ENCODE data around the gene STS.

The STS gene

DNA sequence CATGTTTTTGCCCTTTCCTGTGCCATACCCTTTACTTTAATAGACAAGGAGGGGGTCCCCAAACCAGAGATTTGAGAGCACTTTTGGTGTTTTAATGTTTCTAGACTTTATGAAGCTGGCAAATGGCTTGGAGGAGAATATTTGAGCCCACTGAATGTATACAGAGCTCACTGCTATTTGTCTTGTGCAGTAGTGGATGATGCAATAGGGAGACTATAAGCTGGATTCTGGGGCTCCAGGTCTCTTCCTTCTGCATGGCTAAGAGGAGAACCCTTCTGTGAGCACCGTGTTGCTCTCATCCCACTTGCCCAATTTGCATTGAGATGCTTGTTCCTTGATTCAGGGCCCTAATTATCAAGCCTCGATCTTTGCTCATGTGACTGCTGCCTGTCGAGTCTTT is 9.4 kb downstream of the STS start:
- 90% methylated on average over 3 of the region's 3 CpGs for WGBS (ENCODE audit: insufficient coverage)
- CTCF ChIA-PET: no interaction called here
- H3K9me3 ChIP-seq (ENCODE audit: control extremely low read depth in 1 of 5, control insufficient read depth in 4 of 5, insufficient read depth in 2 of 5, low read depth in 1 of 5, low read length in 4 of 5): no peaks in the 10 kb centered on the region

DNA sequence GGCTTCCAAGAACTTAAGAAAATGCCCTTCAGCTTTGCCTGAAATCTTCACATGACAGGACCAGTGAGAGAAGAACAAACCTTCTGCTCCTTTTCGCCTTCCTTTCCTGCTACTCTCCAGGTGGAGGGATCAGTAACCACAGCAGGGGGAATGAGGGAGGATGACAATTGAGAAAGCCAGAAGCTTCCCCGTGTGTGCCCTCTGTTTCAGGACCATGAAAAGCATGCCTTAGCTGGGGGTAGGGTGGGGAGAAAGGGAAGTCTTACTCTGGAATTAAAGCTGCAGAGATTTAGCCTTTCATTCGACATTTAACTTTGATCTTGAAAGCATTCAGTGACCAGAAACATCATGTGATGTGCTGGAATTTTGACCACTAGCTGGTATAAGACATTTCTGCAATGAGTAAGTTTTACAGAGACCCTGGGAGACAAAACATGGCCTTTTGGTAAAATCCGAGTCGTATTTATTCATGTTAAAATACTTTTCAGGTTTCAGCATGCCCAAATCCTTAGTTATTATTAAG is 11.0 kb downstream of the STS start:
- no peaks in the 10 kb centered on the region for H3K9me3 ChIP-seq (ENCODE audit: control extremely low read depth in 1 of 5, control insufficient read depth in 4 of 5, insufficient read depth in 2 of 5, low read depth in 1 of 5, low read length in 4 of 5)
- H3K27ac ChIP-seq (ENCODE audit: insufficient read depth in 1 of 2, low read depth in 1 of 2, low read length in 2 of 2, poor library complexity in 1 of 2, severe bottlenecking in 2 of 2): no peak overlapping the region
- no peaks in the 10 kb centered on the region for H3K4me1 ChIP-seq (ENCODE audit: control extremely low read depth in 1 of 4, control insufficient read depth in 4 of 4, insufficient read depth in 4 of 4, low read length in 3 of 4)
- ChIA-PET POLR2A (no interaction called here), CTCF (no interaction called here)
- no peak overlapping the region for H3K4me3 ChIP-seq (ENCODE audit: control insufficient read depth in 1 of 7, extremely low read depth in 1 of 7, insufficient read depth in 4 of 7, low read depth in 2 of 7, low read length in 6 of 7)
- no peak for DNase-seq
- H3K27me3 ChIP-seq (replicated peaks in 2 of 5; ENCODE audit: control insufficient read depth in 4 of 5, insufficient read depth in 5 of 5, low read length in 4 of 5): peaks cover 0 to 4% (median 0%) of the 10 kb centered on the region in 5 experiments
- H3K36me3 ChIP-seq (ENCODE audit: control insufficient read depth in 4 of 4, insufficient read depth in 4 of 4, low read length in 3 of 4): no peaks in the 10 kb centered on the region
- WGBS (ENCODE audit: insufficient coverage): 67% methylated on average over 2 of the region's 5 CpGs

More for the DNA sequence above, 9.4 kb downstream of the STS start:
- H3K27me3 ChIP-seq (replicated peaks in 2 of 5; ENCODE audit: control insufficient read depth in 4 of 5, insufficient read depth in 5 of 5, low read length in 4 of 5): peaks cover 0 to 4% (median 0%) of the 10 kb centered on the region in 5 experiments
- no peak overlapping the region for H3K4me3 ChIP-seq (ENCODE audit: control insufficient read depth in 1 of 7, extremely low read depth in 1 of 7, insufficient read depth in 4 of 7, low read depth in 2 of 7, low read length in 6 of 7)
- H3K36me3 ChIP-seq (ENCODE audit: control insufficient read depth in 4 of 4, insufficient read depth in 4 of 4, low read length in 3 of 4): no peaks in the 10 kb centered on the region
- POLR2A ChIA-PET: no interaction called here
- no peaks in the 10 kb centered on the region for H3K4me1 ChIP-seq (ENCODE audit: control extremely low read depth in 1 of 4, control insufficient read depth in 4 of 4, insufficient read depth in 4 of 4, low read length in 3 of 4)
- H3K27ac ChIP-seq (ENCODE audit: insufficient read depth in 1 of 2, low read depth in 1 of 2, low read length in 2 of 2, poor library complexity in 1 of 2, severe bottlenecking in 2 of 2): no peak overlapping the region
- DNase-seq: no peak

DNA sequence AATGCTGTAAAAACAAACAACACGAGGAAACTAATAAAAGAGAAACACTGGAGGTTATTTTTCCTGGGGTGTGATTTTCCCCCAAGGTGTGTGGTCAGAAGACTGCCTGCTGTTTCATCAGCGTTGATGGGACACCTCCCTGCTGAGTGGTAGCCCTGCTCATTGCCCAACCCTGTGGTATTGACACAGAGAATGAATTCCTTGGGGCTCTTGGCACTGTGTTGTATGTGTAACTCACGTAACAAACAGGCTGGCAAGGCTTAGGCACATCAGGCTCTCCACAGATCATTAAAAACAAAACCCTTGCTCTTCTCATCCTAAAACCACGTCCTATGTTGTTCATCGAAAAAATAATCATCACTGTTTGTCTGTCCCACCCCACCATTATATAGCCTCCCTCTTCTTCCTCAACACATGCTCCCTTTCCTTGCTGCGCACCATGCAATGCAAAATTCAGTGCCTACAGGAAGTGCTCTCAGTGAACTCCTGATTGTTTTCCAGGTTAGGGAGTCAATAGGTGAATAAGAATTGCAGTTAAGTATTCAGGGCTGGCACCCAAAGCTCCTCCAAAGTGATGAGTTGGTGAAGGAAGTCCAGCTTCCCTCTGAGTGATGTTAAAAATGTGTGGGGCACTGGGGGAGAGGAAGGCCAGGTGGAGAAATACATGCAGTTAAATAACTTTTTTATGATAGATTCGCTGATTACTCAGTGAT is 11.8 kb downstream of the STS start:
- Histone ChIP-seq H3K4me1 (ENCODE audit: control extremely low read depth in 1 of 4, control insufficient read depth in 4 of 4, insufficient read depth in 4 of 4, low read length in 3 of 4) (no peaks in the 10 kb centered on the region), H3K4me3 (ENCODE audit: control insufficient read depth in 1 of 7, extremely low read depth in 1 of 7, insufficient read depth in 4 of 7, low read depth in 2 of 7, low read length in 6 of 7) (no peak overlapping the region), H3K27me3 (replicated peaks in 2 of 5; ENCODE audit: control insufficient read depth in 4 of 5, insufficient read depth in 5 of 5, low read length in 4 of 5) (peaks cover 0 to 2% (median 0%) of the 10 kb centered on the region in 5 experiments), H3K9me3 (ENCODE audit: control extremely low read depth in 1 of 5, control insufficient read depth in 4 of 5, insufficient read depth in 2 of 5, low read depth in 1 of 5, low read length in 4 of 5) (no peaks in the 10 kb centered on the region), H3K27ac (ENCODE audit: insufficient read depth in 1 of 2, low read depth in 1 of 2, low read length in 2 of 2, poor library complexity in 1 of 2, severe bottlenecking in 2 of 2) (no peak overlapping the region), H3K36me3 (ENCODE audit: control insufficient read depth in 4 of 4, insufficient read depth in 4 of 4, low read length in 3 of 4) (no peaks in the 10 kb centered on the region)
- 92% methylated on average over 6 of the region's 7 CpGs for WGBS (ENCODE audit: insufficient coverage)
- ChIA-PET CTCF (no interaction called here), POLR2A (no interaction called here)
- no peak for DNase-seq

DNA sequence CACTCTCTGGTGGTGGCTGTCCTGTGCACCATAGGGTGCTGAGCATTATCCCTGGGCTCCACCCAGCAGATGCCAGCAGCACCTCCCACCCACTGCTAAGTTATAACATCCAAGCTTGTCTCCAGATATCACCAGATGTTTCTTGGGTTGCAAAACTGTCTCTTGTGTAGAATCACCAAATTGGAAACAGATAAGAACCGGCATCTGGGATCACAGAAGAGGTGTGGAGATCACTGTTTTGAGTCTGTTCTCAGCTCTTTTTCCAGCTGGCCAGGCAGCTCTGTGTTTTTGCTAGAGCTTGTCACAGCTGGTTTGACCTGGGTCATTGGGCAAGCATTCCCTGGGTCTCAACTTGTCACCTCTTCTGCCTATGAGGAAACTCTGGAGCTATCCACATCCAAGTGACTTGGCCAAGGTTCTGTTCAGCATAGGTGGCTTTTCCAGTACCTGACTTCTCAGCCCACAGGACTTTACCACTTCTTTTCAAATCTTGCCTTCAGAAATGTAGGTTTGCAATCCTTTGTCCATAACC is 15.7 kb downstream of the STS start:
- CTCF ChIA-PET: no interaction called here
- POLR2A ChIA-PET: no interaction called here
- DNase-seq: no peak
- no peak overlapping the region for H3K27ac ChIP-seq (ENCODE audit: insufficient read depth in 1 of 2, low read depth in 1 of 2, low read length in 2 of 2, poor library complexity in 1 of 2, severe bottlenecking in 2 of 2)
- H3K9me3 ChIP-seq (ENCODE audit: control extremely low read depth in 1 of 5, control insufficient read depth in 4 of 5, insufficient read depth in 2 of 5, low read depth in 1 of 5, low read length in 4 of 5): peaks cover 0 to 3% (median 0%) of the 10 kb centered on the region in 5 experiments
- no peak overlapping the region for H3K4me3 ChIP-seq (ENCODE audit: control insufficient read depth in 1 of 7, extremely low read depth in 1 of 7, insufficient read depth in 4 of 7, low read depth in 2 of 7, low read length in 6 of 7)
- WGBS (ENCODE audit: insufficient coverage): 78% methylated on average over 1 of the region's 1 CpG
- no peaks in the 10 kb centered on the region for H3K36me3 ChIP-seq (ENCODE audit: control insufficient read depth in 4 of 4, insufficient read depth in 4 of 4, low read length in 3 of 4)
- H3K27me3 ChIP-seq (replicated peaks in 2 of 5; ENCODE audit: control insufficient read depth in 4 of 5, insufficient read depth in 5 of 5, low read length in 4 of 5): no peaks in the 10 kb centered on the region
- H3K4me1 ChIP-seq (ENCODE audit: control extremely low read depth in 1 of 4, control insufficient read depth in 4 of 4, insufficient read depth in 4 of 4, low read length in 3 of 4): no peaks in the 10 kb centered on the region

DNA sequence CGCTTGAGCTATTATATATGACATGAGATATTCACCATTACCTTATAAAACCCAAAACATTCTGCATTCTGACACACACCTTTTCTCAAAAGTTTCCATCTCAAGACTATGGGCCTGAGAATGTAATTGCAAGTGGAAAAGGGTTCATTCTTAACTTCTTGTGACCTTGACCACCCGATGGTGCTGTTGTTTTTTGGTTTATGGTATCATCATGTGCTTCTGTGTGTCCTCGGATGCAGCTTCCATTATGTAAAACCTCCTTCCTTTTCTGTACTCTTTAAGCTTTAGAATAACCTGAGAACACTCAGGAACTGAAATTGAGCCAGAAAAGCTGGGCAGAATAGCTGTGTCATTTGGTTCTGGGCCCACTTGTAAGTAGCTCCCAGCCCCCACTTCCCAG is 16.7 kb downstream of the STS start:
- no peaks in the 10 kb centered on the region for H3K4me1 ChIP-seq (ENCODE audit: control extremely low read depth in 1 of 4, control insufficient read depth in 4 of 4, insufficient read depth in 4 of 4, low read length in 3 of 4)
- H3K9me3 ChIP-seq (ENCODE audit: control extremely low read depth in 1 of 5, control insufficient read depth in 4 of 5, insufficient read depth in 2 of 5, low read depth in 1 of 5, low read length in 4 of 5): peaks cover 0 to 7% (median 0%) of the 10 kb centered on the region in 5 experiments
- no peak overlapping the region for H3K27ac ChIP-seq (ENCODE audit: insufficient read depth in 1 of 2, low read depth in 1 of 2, low read length in 2 of 2, poor library complexity in 1 of 2, severe bottlenecking in 2 of 2)
- 90% methylated on average over 2 of the region's 3 CpGs for WGBS (ENCODE audit: insufficient coverage)
- no peaks in the 10 kb centered on the region for H3K27me3 ChIP-seq (replicated peaks in 2 of 5; ENCODE audit: control insufficient read depth in 4 of 5, insufficient read depth in 5 of 5, low read length in 4 of 5)
- ChIA-PET CTCF (no interaction called here), POLR2A (no interaction called here)
- H3K36me3 ChIP-seq (ENCODE audit: control insufficient read depth in 4 of 4, insufficient read depth in 4 of 4, low read length in 3 of 4): no peaks in the 10 kb centered on the region
- DNase-seq: no peak
- no peak overlapping the region for H3K4me3 ChIP-seq (ENCODE audit: control insufficient read depth in 1 of 7, extremely low read depth in 1 of 7, insufficient read depth in 4 of 7, low read depth in 2 of 7, low read length in 6 of 7)

DNA sequence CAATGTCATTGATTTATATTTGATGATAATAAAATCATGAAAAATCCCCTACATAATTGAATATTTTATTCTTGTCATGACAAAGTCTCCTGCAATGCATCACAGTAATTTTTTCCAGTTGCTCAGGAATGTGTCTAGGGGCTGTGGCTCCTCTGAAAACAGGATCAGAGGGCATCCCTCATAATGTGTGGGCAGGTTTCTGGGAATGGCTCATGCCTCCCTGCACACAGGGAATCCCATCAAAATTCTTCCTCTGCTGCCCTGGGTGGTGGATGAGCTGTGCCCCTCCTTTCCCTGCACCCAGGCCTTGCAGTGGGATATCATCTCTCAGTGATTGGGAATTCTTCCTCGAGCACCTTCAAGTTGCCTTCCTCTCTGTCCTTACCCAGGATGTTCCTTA is 20.9 kb downstream of the STS start:
- CTCF ChIA-PET: no interaction called here
- no peak overlapping the region for H3K27ac ChIP-seq (ENCODE audit: insufficient read depth in 1 of 2, low read depth in 1 of 2, low read length in 2 of 2, poor library complexity in 1 of 2, severe bottlenecking in 2 of 2)
- H3K4me1 ChIP-seq (ENCODE audit: control extremely low read depth in 1 of 4, control insufficient read depth in 4 of 4, insufficient read depth in 4 of 4, low read length in 3 of 4): no peaks in the 10 kb centered on the region
- no peaks in the 10 kb centered on the region for H3K36me3 ChIP-seq (ENCODE audit: control insufficient read depth in 4 of 4, insufficient read depth in 4 of 4, low read length in 3 of 4)
- POLR2A ChIA-PET: no interaction called here
- no peak overlapping the region for H3K4me3 ChIP-seq (ENCODE audit: control insufficient read depth in 1 of 7, extremely low read depth in 1 of 7, insufficient read depth in 4 of 7, low read depth in 2 of 7, low read length in 6 of 7)
- no CpG with 5 or more reads among the region's 1 CpG for WGBS (ENCODE audit: insufficient coverage)
- DNase-seq: no peak
- H3K9me3 ChIP-seq (ENCODE audit: control extremely low read depth in 1 of 5, control insufficient read depth in 4 of 5, insufficient read depth in 2 of 5, low read depth in 1 of 5, low read length in 4 of 5): peaks cover 0 to 7% (median 0%) of the 10 kb centered on the region in 5 experiments
- no peaks in the 10 kb centered on the region for H3K27me3 ChIP-seq (replicated peaks in 2 of 5; ENCODE audit: control insufficient read depth in 4 of 5, insufficient read depth in 5 of 5, low read length in 4 of 5)

DNA sequence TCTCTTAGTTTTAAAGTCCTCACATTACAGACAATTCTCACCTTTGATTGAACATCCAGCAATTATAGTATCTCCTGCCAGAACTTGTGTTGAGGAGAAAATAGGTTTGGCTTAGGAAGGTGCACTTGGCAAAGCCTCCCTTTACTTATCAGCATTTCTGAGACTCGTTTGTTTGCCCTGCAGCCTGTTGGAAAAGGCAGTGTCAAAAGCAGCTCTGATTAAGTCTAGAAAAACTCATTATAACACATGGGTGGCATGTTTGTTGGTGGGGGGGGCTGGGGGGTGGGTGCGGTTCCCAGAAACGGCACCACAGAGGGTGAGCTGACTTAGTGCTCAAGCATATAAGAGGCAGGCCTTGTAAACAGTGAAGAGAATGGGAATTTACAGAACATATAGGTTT is 22.1 kb downstream of the STS start:
- ChIA-PET CTCF (no interaction called here), POLR2A (no interaction called here)
- no peaks in the 10 kb centered on the region for H3K4me1 ChIP-seq (ENCODE audit: control extremely low read depth in 1 of 4, control insufficient read depth in 4 of 4, insufficient read depth in 4 of 4, low read length in 3 of 4)
- H3K27me3 ChIP-seq (replicated peaks in 2 of 5; ENCODE audit: control insufficient read depth in 4 of 5, insufficient read depth in 5 of 5, low read length in 4 of 5): no peaks in the 10 kb centered on the region
- H3K9me3 ChIP-seq (ENCODE audit: control extremely low read depth in 1 of 5, control insufficient read depth in 4 of 5, insufficient read depth in 2 of 5, low read depth in 1 of 5, low read length in 4 of 5): peaks cover 0 to 7% (median 0%) of the 10 kb centered on the region in 5 experiments
- H3K36me3 ChIP-seq (ENCODE audit: control insufficient read depth in 4 of 4, insufficient read depth in 4 of 4, low read length in 3 of 4): no peaks in the 10 kb centered on the region
- no peak overlapping the region for H3K4me3 ChIP-seq (ENCODE audit: control insufficient read depth in 1 of 7, extremely low read depth in 1 of 7, insufficient read depth in 4 of 7, low read depth in 2 of 7, low read length in 6 of 7)
- 100% methylated on average over 2 of the region's 3 CpGs for WGBS (ENCODE audit: insufficient coverage)
- no peak for DNase-seq
- no peak overlapping the region for H3K27ac ChIP-seq (ENCODE audit: insufficient read depth in 1 of 2, low read depth in 1 of 2, low read length in 2 of 2, poor library complexity in 1 of 2, severe bottlenecking in 2 of 2)
